ENCODE measurements around the gene CEP95.

The CEP95 gene

GRCh38 chr17:64551461-64551860, 44.7 kb downstream of the CEP95 start:
- H3K4me1 ChIP-seq: no peaks in the 10 kb centered on the region
- TF ChIP-seq, protein P1, sequence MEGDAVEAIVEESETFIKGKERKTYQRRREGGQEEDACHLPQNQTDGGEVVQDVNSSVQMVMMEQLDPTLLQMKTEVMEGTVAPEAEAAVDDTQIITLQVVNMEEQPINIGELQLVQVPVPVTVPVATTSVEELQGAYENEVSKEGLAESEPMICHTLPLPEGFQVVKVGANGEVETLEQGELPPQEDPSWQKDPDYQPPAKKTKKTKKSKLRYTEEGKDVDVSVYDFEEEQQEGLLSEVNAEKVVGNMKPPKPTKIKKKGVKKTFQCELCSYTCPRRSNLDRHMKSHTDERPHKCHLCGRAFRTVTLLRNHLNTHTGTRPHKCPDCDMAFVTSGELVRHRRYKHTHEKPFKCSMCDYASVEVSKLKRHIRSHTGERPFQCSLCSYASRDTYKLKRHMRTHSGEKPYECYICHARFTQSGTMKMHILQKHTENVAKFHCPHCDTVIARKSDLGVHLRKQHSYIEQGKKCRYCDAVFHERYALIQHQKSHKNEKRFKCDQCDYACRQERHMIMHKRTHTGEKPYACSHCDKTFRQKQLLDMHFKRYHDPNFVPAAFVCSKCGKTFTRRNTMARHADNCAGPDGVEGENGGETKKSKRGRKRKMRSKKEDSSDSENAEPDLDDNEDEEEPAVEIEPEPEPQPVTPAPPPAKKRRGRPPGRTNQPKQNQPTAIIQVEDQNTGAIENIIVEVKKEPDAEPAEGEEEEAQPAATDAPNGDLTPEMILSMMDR (IDR thresholded peaks at IDR 0.05): no peak

GRCh38 chr17:64554028-64554637, 47.4 kb downstream of the CEP95 start:
- H3K36me3 ChIP-seq (ENCODE audit: control insufficient read depth, insufficient read depth, low read length): no peaks in the 10 kb centered on the region

More at GRCh38 chr17:64551461-64551860, 44.7 kb downstream of the CEP95 start:
- Histone ChIP-seq H2AFZ (no peak overlapping the region), H3K79me2 (no peaks in the 10 kb centered on the region), H3K9ac (no peak overlapping the region), H3K4me3 (ENCODE audit: low read depth, low read length) (no peak overlapping the region), H3K27ac (no peak overlapping the region), H3K4me2 (ENCODE audit: low read length) (no peak overlapping the region), H3K27me3 (ENCODE audit: control insufficient read depth, insufficient read depth, low read length) (no peaks in the 10 kb centered on the region), H3K36me3 (ENCODE audit: control insufficient read depth, insufficient read depth, low read length) (no peaks in the 10 kb centered on the region), H3K9me3 (ENCODE audit: control insufficient read depth, low read length) (no peaks in the 10 kb centered on the region)

DNA sequence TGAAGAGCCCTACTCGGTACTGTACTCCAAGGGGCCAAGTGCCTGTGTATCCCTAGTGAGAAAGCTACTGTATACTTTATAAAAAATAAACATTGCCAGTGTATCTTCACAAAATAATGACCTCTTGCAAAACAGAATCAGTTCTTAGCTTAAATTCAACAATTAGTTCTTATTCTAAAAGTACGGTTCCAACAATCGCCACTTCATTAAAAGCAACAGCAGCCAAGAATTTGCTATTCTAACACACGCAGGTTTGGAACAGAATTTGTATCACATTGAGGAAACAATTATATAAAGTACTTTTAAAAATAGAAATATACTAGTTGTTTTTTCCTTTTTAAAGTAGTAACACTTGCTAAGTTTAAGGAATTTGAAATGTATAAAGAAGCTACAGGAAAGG, 48.5 kb downstream of the CEP95 start:
- Histone ChIP-seq H3K27ac (no peak overlapping the region), H3K9ac (no peak overlapping the region), H3K4me2 (ENCODE audit: low read length) (no peak overlapping the region), H3K4me3 (ENCODE audit: low read depth, low read length) (no peak overlapping the region), H3K79me2 (no peaks in the 10 kb centered on the region), H2AFZ (no peak overlapping the region), H3K9me3 (ENCODE audit: control insufficient read depth, low read length) (no peaks in the 10 kb centered on the region), H3K27me3 (ENCODE audit: control insufficient read depth, insufficient read depth, low read length) (no peaks in the 10 kb centered on the region), H3K4me1 (no peaks in the 10 kb centered on the region), H3K36me3 (ENCODE audit: control insufficient read depth, insufficient read depth, low read length) (no peaks in the 10 kb centered on the region)
- TF ChIP-seq, protein P1 (IDR thresholded peaks at IDR 0.05): no peak

More at GRCh38 chr17:64554028-64554637, 47.4 kb downstream of the CEP95 start:
- H3K4me1 ChIP-seq: no peaks in the 10 kb centered on the region
- H3K27ac ChIP-seq: no peak overlapping the region
- no peak overlapping the region for H2AFZ ChIP-seq
- no peak overlapping the region for H3K4me3 ChIP-seq (ENCODE audit: low read depth, low read length)
- H3K9me3 ChIP-seq (ENCODE audit: control insufficient read depth, low read length): no peaks in the 10 kb centered on the region
- H3K9ac ChIP-seq: no peak overlapping the region
- H3K4me2 ChIP-seq (ENCODE audit: low read length): no peak overlapping the region
- no peaks in the 10 kb centered on the region for H3K27me3 ChIP-seq (ENCODE audit: control insufficient read depth, insufficient read depth, low read length)
- H3K79me2 ChIP-seq: no peaks in the 10 kb centered on the region
- TF ChIP-seq, protein P1 (IDR thresholded peaks at IDR 0.05): no peak

DNA sequence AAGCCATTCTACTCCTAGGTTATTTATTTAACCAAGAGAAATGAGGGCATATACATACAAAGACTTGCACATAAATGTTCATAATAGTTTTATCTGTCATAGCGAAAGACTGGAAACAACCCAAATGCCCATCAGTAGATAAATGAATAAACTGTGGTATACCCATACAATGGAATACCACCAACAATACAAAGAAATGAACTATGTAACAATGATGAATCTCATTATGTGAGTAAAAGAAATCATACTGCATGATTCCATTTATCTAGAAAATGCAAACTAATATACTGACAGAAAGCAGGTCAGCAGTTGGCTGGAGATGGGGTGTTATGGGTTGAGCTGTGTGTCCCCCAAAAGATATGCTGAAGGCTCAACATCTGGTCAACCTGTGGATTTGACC, 57.3 kb downstream of the CEP95 start:
- H3K27me3 ChIP-seq (ENCODE audit: control insufficient read depth, insufficient read depth, low read length): no peaks in the 10 kb centered on the region
- no peak overlapping the region for H3K4me2 ChIP-seq (ENCODE audit: low read length)
- H3K36me3 ChIP-seq (ENCODE audit: control insufficient read depth, insufficient read depth, low read length): no peaks in the 10 kb centered on the region
- TF ChIP-seq, protein P1 (IDR thresholded peaks at IDR 0.05): no peak
- no peaks in the 10 kb centered on the region for H3K4me1 ChIP-seq
- no peak overlapping the region for H3K4me3 ChIP-seq (ENCODE audit: low read depth, low read length)
- H3K9ac ChIP-seq: no peak overlapping the region
- H3K9me3 ChIP-seq (ENCODE audit: control insufficient read depth, low read length): no peaks in the 10 kb centered on the region
- no peaks in the 10 kb centered on the region for H3K79me2 ChIP-seq
- no peak overlapping the region for H3K27ac ChIP-seq
- H2AFZ ChIP-seq: no peak overlapping the region

DNA sequence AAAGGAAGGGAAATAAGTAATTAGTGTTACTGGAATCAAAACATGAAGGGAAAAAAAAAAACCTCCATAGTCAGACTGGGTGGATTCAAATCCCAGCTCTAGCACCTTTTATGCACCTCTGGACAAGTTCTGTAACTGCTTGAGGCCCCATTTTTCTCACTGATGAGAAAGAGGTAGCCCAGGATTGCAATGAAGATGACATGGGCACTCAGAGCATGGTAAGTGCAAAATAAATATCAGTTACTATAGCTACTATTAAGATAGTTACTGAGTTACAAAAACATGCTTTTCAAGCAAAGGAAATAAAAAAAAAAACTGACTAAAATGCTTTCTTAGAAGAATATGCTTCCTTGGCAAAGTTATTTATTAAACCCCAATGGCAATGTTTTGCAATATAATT, 58.8 kb downstream of the CEP95 start:
- Histone ChIP-seq H3K9ac (no peak overlapping the region), H3K27ac (no peak overlapping the region)

More for the DNA sequence above, 58.8 kb downstream of the CEP95 start:
- H3K4me2 ChIP-seq (ENCODE audit: low read length): no peak overlapping the region
- H2AFZ ChIP-seq: no peak overlapping the region
- no peaks in the 10 kb centered on the region for H3K36me3 ChIP-seq (ENCODE audit: control insufficient read depth, insufficient read depth, low read length)
- no peak overlapping the region for H3K4me3 ChIP-seq (ENCODE audit: low read depth, low read length)
- no peaks in the 10 kb centered on the region for H3K27me3 ChIP-seq (ENCODE audit: control insufficient read depth, insufficient read depth, low read length)
- no peaks in the 10 kb centered on the region for H3K79me2 ChIP-seq
- TF ChIP-seq, protein P1 (IDR thresholded peaks at IDR 0.05): no peak
- H3K4me1 ChIP-seq: no peaks in the 10 kb centered on the region
- no peaks in the 10 kb centered on the region for H3K9me3 ChIP-seq (ENCODE audit: control insufficient read depth, low read length)

All from parathyroid adenoma (tissue), 2 donors.